SHP77 treated with DMSO at 0.1 percent for 48 hours (cell line): ENCODE measurements around the gene POLD2.

ENCODE experiments used
- DNase-seq: peaks from one replicate; lab custom pipeline; 2025; lab: John Stamatoyannopoulos, UW

Gene POLD2

DNA sequence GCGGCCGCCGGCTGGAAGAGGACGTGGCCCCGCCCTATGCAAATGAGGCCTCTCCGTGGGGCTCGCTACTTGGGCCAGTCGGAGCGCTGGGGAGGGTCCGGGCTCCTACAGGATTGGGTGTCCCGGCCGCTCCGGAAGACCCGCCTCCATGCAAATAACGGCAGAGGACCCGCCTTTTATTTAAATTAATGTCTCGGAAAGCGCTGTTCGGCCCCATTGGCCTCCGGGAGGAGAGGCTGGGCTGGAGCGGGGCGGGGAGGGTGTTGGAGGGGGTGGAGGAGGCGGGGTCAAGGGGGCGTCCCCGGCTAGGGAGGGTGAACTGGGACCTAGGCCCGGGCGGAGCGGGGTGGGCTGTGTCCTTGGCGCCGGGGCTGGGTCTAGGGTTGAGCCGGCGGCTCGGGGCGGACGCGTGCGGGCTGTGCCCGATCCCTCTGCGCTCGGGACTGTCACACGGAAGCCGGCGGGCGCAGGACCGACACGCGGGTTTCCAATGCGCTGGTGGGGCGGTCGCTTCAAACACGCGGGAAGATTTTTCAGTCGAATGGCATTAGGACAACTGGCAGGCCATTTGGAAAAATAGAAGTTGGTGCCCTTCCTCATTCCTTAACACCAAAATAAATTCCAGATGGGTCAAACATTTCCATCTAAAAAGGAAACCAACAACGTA, 40.7 kb downstream of the POLD2 start:
- peak; percentile 99 for DNase-seq

DNA sequence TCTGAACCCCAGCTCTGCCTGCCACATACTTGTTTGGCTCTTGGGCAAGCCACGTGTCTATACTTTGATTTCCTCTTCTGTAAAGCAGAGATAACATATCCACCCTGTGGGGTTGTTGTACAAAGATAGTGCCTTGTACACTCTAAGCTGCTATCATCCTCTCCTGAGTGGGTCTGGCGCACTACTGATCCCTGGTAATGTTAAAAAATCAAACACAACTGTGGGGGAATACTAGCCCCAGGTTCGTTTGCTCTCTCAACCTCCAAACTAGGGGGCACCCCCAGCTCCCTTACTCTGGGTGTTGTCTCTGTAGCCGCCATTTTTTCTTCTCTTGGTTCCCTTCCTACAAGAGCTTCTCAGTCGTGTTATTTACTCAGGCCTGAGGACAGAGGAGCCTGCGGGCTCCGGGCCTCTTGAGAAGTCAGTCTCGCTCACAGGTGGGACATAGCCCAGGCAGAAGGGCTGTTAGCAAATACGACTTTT, 42.0 kb downstream of the POLD2 start:
- DNase-seq: no peak

- no peak for DNase-seq
Observed at GRCh38 chr7:44080686-44081265, 42.6 kb downstream of the POLD2 start.

DNA sequence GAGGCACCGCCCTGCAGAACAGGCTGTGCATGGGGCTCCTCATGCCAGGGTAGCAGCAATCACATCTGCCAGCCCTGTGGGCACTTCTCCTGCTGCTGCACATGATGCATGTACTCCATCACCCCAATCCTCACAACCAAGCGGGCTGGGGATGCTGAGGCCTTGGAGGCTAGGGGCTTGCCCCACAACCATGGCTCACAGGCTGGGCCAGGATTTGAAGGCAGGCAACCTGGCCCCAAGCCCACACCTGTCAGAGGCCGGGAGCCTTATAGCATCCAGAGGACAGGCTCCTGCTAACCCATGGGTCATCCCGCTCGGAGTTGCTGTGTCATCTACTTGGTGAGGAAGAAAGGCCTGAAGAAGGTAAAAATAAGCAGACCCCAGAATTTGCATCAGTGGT, 43.2 kb downstream of the POLD2 start:
- DNase-seq: no peak

DNA sequence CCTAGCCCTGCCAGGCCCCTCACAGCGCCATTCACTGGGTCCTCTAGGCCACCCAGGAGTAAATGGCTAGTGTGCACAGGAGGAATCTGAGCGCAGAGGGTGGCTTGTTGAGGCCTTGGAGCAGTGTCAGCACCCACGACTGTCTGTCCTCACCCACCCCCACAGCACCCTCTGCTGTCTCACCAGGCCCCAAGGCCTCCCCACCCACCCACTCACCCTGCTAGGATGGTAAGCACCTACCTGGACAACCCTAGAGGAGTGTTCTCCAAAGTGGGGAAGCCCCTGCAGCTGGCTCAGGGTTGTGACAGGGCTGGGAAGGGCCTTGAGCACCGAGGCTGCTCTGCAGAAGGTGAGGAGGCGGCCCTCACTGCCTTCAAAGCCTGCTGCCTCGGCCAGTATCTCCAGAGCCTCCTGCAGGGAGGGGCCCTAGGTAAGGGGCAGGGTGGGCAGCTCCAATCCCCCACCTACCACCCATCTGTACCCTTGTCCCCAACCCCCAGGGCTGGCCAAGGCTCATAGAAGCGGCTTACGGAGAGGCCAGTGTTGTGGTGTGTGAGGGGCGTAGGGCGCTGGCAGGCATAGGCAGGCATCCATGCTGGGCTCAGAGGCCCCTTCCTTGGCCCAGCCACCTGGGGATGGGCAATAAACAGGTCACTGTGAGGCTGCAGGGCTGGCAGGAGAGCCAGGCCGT, 43.9 kb downstream of the POLD2 start:
- no peak for DNase-seq

- DNase-seq: no peak
Observed at GRCh38 chr7:44078521-44078920, 44.8 kb downstream of the POLD2 start.

GRCh38 chr7:44077681-44078091, 45.7 kb downstream of the POLD2 start:
- no peak for DNase-seq

DNA sequence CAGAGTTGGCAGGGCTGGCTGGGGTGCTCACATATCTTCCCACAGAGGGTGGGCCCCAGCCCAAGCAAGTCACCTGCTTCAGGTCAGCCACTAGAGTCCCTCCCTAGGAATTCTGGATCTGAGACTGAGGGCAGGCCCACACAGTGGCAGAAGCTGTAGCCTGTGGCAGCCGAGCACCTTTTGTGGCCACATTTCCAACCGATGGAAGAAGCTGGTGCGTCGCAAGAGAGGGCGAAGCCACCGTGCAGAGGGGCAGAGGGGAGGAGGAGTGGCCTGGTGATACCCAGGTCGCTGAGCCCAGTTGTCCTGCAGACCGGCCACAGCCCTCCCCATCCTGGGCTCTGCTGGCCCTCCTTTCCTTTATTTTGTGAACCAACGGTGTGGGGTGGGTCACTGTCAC, 46.3 kb downstream of the POLD2 start:
- DNase-seq: no peak

GRCh38 chr7:44076101-44076895, 47.0 kb downstream of the POLD2 start:
- DNase-seq: no peak

DNA sequence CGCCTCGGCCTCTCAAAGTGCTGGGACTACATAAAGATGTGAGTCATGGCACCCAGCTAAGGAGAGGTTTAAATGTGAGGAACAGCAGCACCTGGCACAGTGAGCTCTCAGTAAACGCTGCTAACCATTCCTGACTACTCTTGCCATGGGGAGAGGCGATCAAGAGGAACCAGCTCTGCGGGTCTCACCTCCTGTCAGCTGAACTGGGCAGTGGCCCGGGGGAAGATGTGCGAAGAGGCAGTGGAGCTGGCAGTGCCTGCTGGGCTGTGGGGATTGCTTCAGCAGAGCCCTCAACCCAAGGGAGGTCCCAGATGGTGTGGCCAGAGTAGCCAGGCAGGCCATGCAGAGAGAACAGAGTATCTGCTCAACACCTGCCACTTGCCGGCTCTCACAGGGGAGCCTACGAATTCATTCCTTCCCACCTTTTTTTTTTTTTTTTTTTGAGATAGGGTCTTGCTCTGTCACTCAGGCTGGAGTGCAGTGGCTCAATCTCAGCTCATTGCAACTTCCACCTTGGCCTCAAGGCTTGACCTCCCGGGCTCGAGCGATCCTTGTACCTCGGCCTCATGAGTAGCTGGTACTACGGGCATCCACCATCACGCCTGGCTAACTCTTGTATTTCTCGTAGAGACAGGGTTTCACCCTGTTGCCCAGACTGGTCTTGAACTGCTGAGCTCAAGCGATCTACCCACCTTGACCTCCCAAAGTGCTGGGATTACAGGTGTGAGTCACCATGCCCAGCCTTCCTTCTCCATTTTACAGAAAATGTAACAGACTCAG, 47.9 kb downstream of the POLD2 start:
- DNase-seq: no peak

GRCh38 chr7:44074349-44074695, 49.0 kb downstream of the POLD2 start:
- no peak for DNase-seq

GRCh38 chr7:44073664-44074348, 49.5 kb downstream of the POLD2 start:
- DNase-seq: no peak

DNA sequence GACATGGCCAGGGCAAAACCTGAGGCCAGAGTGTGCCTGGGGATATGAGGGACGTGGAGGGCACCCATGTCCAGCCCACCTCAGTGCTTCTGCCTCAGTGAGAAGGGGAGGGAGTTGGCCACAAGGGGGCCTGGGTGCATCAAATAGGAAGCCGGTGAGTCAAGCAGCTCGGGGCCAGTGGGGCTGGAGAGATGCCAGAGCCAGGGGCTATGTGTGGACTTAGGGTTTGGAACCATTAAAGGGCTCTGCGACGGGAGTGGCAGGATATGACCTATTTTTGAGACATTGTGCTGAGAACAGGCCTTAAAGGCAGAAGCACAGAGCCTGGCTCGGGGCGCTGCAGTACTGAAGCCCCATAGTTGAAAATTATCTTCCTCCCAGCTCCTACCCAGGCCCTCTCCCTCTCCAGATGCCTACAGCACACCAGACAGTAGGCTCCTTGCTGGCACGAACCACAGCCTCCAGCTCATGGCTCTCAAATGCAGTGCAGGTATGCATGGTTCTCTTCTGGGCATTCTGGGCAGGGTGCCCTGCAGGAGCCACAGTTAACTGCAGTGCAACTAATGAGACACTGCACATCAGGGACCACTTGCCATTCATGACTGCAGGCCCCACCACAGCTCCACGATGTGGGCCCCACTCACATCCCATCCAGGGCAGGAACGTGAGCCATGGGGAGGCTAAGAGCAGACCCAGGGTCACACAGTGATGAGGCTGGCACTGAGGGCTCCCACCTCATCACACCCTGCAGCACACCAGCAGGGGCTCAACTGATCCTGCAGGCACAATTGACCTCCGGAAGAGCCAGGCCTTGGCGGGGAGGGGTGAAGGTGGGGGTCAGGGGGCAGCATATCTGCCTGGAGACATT, 50.8 kb downstream of the POLD2 start:
- peak; percentile 58 for DNase-seq

- no peak for DNase-seq
Observed at GRCh38 chr7:44071726-44072363, 51.5 kb downstream of the POLD2 start.

GRCh38 chr7:44068054-44068453, 55.3 kb downstream of the POLD2 start:
- no peak for DNase-seq

DNA sequence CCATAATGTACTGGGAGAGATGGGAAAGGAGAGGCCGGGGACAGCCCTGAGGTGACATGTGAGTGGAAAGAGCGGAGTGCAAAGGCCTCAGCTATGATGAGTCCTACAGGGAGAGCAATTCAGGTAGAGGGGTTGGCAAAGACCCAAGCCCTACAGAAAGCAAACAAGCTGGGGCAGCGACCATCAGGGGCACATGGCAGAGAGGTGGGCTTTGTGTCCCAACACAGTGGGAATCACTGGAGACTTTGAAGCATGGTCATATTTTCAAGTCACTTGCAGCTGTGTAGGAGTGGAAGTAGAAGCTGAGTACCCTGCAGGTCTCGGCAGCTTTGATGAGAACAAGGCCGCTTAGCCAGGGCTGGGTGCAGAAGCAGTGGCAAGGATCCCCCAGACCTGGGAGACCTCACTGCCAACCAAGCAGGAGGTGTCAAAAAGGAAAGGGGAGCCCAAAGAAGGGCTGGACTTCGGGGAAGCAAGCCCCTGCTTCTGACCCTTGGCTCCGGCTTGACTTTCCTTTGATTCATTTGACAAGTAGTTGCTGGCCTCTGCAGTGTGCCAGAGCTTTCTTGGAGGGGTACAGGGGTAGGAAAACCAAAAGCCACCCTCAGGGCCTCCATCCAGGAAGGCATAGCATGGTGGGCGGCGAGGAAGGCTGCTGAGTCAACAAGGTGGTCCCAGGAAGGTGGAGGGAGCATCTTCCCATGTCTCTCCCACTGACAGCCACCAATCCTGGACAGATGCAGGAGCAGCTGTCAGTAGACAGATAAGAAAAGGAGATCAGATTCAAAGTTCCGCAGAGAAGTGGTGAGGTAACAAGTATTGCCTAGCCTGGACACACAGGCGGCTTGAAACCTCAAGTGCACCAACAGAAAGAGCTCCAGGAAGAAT, 56.0 kb downstream of the POLD2 start:
- no peak for DNase-seq

- DNase-seq: no peak
Observed at GRCh38 chr7:44066494-44067063, 56.8 kb downstream of the POLD2 start.

GRCh38 chr7:44066111-44066460, 57.3 kb downstream of the POLD2 start:
- DNase-seq: no peak
